Breast epithelium (tissue), 3 donors: ENCODE results near the gene ARCN1.

Experiments used
- POLR2A ChIP-seq: fragments of 450-650 bp; IDR thresholded peaks from one replicate; pipeline ENCODE4 v1.6.1; 2016; ENCODE audit warnings: antibody characterized with exemption, mild to moderate bottlenecking, moderate library complexity
- POLR2AphosphoS5 ChIP-seq, 3 donors: sonication (generic); formaldehyde crosslinking; IDR thresholded peaks; one replicate each; pipeline ENCODE4 v1.6.1; 2017; ENCODE audit warnings: antibody characterized with exemption in 3 of 3
- TF ChIP-seq, protein P1 (sequence below), 3 donors: fragments of 450-650 bp; IDR thresholded peaks; one replicate each; pipeline ENCODE4 v1.5.1; 2016 to 2017; ENCODE audit warnings: antibody characterized with exemption in 3 of 3, mild to moderate bottlenecking in 3 of 3, moderate library complexity in 3 of 3

DNA sequence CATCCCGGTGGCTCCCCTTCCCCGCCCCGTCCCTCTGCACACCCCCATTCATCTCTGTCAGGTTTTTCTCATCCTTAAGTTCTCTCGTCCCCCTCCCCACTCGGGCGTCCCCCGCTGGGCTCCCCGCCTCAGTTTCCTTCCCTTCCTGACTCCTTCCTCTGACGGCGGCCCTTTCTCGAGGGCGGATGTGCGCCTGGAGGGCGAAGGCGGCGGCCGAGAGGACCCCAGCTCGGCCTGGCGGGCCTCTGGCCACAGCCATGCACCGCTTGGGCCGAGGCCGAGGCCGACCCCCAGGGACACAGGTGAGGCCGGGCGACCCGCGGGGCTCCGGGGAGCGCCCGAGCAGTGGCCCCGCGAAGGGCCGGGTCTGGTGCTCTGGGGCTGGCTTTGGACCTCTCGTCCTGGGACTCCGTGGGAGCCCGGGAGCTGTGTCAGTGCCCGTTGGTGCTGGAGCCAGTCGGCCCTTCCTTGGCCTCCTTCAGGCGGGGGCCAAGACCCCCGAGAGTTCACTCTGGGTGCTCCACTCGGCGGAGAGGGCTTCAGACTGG is 38.1 kb downstream of the ARCN1 start:
- TF ChIP-seq, protein P1, sequence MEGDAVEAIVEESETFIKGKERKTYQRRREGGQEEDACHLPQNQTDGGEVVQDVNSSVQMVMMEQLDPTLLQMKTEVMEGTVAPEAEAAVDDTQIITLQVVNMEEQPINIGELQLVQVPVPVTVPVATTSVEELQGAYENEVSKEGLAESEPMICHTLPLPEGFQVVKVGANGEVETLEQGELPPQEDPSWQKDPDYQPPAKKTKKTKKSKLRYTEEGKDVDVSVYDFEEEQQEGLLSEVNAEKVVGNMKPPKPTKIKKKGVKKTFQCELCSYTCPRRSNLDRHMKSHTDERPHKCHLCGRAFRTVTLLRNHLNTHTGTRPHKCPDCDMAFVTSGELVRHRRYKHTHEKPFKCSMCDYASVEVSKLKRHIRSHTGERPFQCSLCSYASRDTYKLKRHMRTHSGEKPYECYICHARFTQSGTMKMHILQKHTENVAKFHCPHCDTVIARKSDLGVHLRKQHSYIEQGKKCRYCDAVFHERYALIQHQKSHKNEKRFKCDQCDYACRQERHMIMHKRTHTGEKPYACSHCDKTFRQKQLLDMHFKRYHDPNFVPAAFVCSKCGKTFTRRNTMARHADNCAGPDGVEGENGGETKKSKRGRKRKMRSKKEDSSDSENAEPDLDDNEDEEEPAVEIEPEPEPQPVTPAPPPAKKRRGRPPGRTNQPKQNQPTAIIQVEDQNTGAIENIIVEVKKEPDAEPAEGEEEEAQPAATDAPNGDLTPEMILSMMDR (IDR thresholded peaks at IDR 0.05): no peak
- TF ChIP-seq POLR2AphosphoS5 (IDR thresholded peaks at IDR 0.05) (no peak), POLR2A (no peak)
